Transverse colon (tissue), 4 donors: ENCODE data around the gene PHF21B. TPM values are rescaled to one million over a fixed set of nuclear protein-coding genes. Genes with fewer than 3 reads are reported as not detected.

ENCODE experiments used
- DNase-seq: peaks from one replicate; pipeline ENCODE4 v3.0.0-alpha.2; 2019
- H3K27ac ChIP-seq, 4 donors: fragments of 200-600 bp; sonication (generic); 2 replicates each; pipeline ENCODE4 v1.5.1; 2016 to 2018; ENCODE audit warnings: inconsistent platforms in 4 of 4
- H3K27me3 ChIP-seq: fragments of 200-600 bp; sonication (generic); 2 replicates; pipeline ENCODE4 v1.5.1; 2017; ENCODE audit warnings: inconsistent platforms
- H3K36me3 ChIP-seq, 4 donors: fragments of 200-600 bp; sonication (generic); 2 replicates each; pipeline ENCODE4 v1.5.1; 2017 to 2019; ENCODE audit warnings: inconsistent platforms in 4 of 4
- H3K4me1 ChIP-seq, 4 donors: fragments of 200-600 bp; sonication (generic); 2 replicates each; pipeline ENCODE4 v1.5.1; 2017 to 2020; ENCODE audit warnings: inconsistent platforms in 4 of 4
- H3K4me3 ChIP-seq, 4 donors: fragments of 200-600 bp; sonication (generic); 1 replicate in 1 of 4; 2 replicates in 3 of 4; pipeline versions ENCODE4 v1.5.1 to v1.6.1; 2017 to 2019; ENCODE audit warnings: inconsistent platforms in 4 of 4
- H3K9me3 ChIP-seq, 2 donors: fragments of 200-600 bp; sonication (generic); 2 replicates each; pipeline ENCODE4 v1.5.1; 2017 to 2019; ENCODE audit warnings: inconsistent platforms in 2 of 2
- EP300 ChIP-seq: sonication (generic); formaldehyde crosslinking; IDR thresholded peaks from one replicate; pipeline ENCODE4 v1.6.1; 2017; ENCODE audit warnings: antibody characterized with exemption, low read depth
- POLR2A ChIP-seq: fragments of 450-650 bp; IDR thresholded peaks from one replicate; pipeline ENCODE4 v1.6.1; 2016; ENCODE audit warnings: antibody characterized with exemption, mild to moderate bottlenecking, moderate library complexity
- POLR2AphosphoS5 ChIP-seq, 3 donors: sonication (generic); formaldehyde crosslinking; IDR thresholded peaks; one replicate each; pipeline ENCODE4 v1.6.1; 2016; ENCODE audit warnings: antibody characterized with exemption in 3 of 3
- WGBS, 2 donors: methylation state at CpG; one replicate each; pipeline ENCODE4 v1.1.5; 2018; ENCODE audit warnings: low coverage in 1 of 2; 5-methylcytosine and 5-hydroxymethylcytosine counted together
- in situ Hi-C, 4 donors: fragments of 200-750 bp; cut with MboI; loops; one replicate each; pipeline versions ENCODE4 v1.15.0 to v1.15.1; 2017; ENCODE audit warnings: low sequenced_read_pairs in 3 of 4, low pct_ligation_motif_present in 1 of 4, low pct_unique_long_range_greater_than_20kb in 1 of 4
- intact Hi-C: fragments of 100-400 bp; cut with DNase I; formaldehyde crosslinking; loops from one replicate; pipeline ENCODE4 v1.15.1; 2023; ENCODE audit warnings: low total_unique reads
- total RNA-seq, 4 donors: library from RNA; depleted of rRNA; stranded (reverse); fragments of >200 nt; gene quantifications; one replicate each; pipeline ENCODE4 v1.1.0, GENCODE V29; 2016
- TF ChIP-seq, protein P1 (sequence below), 5 experiments: fragments of 200-600 bp in 3 of 5; fragments of 450-650 bp in 2 of 5; sonication (generic) in 3 of 5; IDR thresholded peaks; 1 replicate in 2 of 5; 2 replicates in 3 of 5; pipeline ENCODE4 v1.5.1; 2016 to 2017; ENCODE audit warnings: antibody characterized with exemption in 5 of 5, inconsistent platforms in 3 of 5, mild to moderate bottlenecking in 2 of 5, moderate library complexity in 1 of 5

Gene PHF21B
- total RNA-seq, 4 donors from 2014 or later: not detected

GRCh38 chr22:44956840-44957767 is 52.7 kb downstream of the PHF21B start:
- Histone ChIP-seq H3K27ac (no peak overlapping the region), H3K36me3 (no peaks in the 10 kb centered on the region), H3K9me3 (no peaks in the 10 kb centered on the region), H3K27me3 (peaks cover 17% of the 10 kb centered on the region), H3K4me1 (no peaks in the 10 kb centered on the region), H3K4me3 (no peak overlapping the region)
- TF ChIP-seq POLR2A (no peak), EP300 (no peak), POLR2AphosphoS5 (IDR thresholded peaks at IDR 0.05) (no peak)
- TF ChIP-seq, protein P1, sequence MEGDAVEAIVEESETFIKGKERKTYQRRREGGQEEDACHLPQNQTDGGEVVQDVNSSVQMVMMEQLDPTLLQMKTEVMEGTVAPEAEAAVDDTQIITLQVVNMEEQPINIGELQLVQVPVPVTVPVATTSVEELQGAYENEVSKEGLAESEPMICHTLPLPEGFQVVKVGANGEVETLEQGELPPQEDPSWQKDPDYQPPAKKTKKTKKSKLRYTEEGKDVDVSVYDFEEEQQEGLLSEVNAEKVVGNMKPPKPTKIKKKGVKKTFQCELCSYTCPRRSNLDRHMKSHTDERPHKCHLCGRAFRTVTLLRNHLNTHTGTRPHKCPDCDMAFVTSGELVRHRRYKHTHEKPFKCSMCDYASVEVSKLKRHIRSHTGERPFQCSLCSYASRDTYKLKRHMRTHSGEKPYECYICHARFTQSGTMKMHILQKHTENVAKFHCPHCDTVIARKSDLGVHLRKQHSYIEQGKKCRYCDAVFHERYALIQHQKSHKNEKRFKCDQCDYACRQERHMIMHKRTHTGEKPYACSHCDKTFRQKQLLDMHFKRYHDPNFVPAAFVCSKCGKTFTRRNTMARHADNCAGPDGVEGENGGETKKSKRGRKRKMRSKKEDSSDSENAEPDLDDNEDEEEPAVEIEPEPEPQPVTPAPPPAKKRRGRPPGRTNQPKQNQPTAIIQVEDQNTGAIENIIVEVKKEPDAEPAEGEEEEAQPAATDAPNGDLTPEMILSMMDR (IDR thresholded peaks at IDR 0.05): no peak
- in situ Hi-C loops (no loop called here), intact Hi-C loops (no loop called here)
- 33 to 61% methylated on average over 3 to 17 of the region's 18 CpGs for WGBS, 2 donors
- DNase-seq: no peak

DNA sequence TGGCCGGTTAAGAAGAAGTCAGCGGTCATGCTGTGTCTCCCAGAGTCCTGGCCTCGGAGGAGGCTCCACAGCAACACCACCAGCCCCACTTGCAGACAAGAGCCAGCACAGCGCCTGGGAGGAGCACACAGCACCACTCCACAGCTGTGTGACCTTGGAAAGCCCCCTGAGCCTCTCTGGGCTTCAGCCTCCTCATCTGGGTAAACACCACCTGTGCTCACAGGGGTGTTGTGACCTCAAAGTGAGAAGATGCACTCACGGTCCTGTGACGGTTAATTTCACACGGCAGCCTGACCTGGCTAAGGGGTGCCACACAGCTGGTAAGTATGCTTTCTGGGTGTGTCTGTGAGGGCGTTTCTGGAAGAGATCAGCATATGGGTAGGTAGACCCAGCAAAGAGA is 54.7 kb downstream of the PHF21B start:
- TF ChIP-seq, protein P1 (IDR thresholded peaks at IDR 0.05): no peak
- TF ChIP-seq POLR2A (no peak), EP300 (no peak), POLR2AphosphoS5 (IDR thresholded peaks at IDR 0.05) (no peak)
- no peak for DNase-seq
- intact Hi-C loops (no loop called here), in situ Hi-C loops (no loop called here)
- Histone ChIP-seq H3K36me3 (no peaks in the 10 kb centered on the region), H3K9me3 (peaks cover 0 to 3% of the 10 kb centered on the region in 2 donors), H3K4me3 (no peak overlapping the region), H3K27ac (no peak overlapping the region), H3K4me1 (no peaks in the 10 kb centered on the region), H3K27me3 (peaks cover 17% of the 10 kb centered on the region)
- WGBS, 2 donors: 68% methylated on average over 8 of the region's 8 CpGs; no CpG with 5 or more reads in 1 of the 2 donors

DNA sequence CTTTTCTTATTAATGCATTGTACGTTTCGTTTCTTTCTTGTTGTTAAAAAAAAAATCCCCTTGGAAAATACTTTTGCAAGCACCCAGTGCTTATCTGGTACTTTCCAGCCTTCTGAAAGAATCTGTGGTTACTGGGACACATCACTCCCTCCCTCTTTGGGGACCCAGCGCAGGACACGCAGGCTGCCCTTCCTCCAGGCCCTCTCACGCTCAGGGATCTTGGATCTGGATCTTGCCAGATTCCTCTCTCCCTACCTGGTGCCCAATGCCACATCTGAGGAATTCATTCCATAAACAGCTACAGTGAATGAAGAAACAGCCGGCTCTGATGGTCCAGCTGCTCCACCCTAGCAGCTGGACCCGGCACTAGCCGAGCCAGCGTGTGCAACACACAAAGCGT is 55.7 kb downstream of the PHF21B start:
- intact Hi-C loops: no loop called here
- no peak overlapping the region for H3K4me3 ChIP-seq
- H3K36me3 ChIP-seq: no peaks in the 10 kb centered on the region
- H3K27ac ChIP-seq: no peak overlapping the region
- H3K4me1 ChIP-seq: no peaks in the 10 kb centered on the region
- no peak for DNase-seq
- H3K9me3 ChIP-seq: peaks cover 0 to 3% of the 10 kb centered on the region in 2 donors
- H3K27me3 ChIP-seq: peaks cover 17% of the 10 kb centered on the region
- 64 to 69% methylated on average over 7 to 10 of the region's 10 CpGs for WGBS, 2 donors
- TF ChIP-seq POLR2AphosphoS5 (IDR thresholded peaks at IDR 0.05) (no peak), EP300 (no peak), POLR2A (no peak)
- TF ChIP-seq, protein P1 (IDR thresholded peaks at IDR 0.05): no peak
- in situ Hi-C loops: no loop called here

DNA sequence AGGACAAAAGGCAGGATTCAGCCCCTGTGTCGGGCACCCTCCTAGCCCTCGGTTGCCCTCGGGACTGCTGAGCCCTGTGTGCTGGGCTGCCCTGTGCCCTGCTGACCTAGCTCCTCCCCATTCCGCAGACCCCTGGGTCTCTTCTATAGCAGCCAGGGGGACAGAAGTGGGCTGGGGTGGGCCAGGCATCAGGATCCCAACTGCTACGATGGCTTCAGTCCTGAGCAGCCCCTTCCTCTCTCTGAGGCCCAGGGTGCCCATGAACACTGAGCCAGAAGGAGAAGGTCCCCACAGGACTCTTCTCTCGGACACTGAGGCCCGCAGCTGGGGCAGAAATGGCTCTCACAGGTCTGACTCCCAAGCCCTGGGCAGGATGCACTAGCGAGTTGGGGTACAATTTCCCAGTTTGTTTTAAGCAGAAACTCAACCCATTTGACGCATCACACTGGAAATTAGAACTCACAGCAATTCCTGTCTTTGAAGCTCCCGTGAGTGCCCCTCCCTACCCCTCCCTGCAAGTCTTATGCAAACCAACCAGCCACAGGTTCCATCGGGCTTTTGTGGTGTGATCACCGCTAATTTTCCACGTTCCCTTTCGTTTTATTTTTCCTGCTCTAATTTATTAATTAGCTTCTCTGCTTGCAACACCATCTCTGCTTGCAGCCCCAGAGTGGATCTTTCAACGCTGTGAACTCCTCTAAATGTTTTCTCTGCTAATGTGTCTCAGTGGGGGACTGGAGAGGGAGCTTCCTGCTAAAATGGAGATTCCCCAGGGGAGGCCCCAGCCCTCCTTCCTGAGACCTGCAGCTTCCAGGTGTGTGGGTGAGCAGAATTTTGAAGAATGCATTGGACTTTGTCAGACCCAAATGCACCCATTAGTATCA is 56.7 kb downstream of the PHF21B start:
- in situ Hi-C loops (no loop called here), intact Hi-C loops (no loop called here)
- Histone ChIP-seq H3K4me1 (no peaks in the 10 kb centered on the region), H3K4me3 (no peak overlapping the region), H3K27me3 (peaks cover 17% of the 10 kb centered on the region), H3K27ac (no peak overlapping the region), H3K36me3 (no peaks in the 10 kb centered on the region), H3K9me3 (peaks cover 0 to 3% of the 10 kb centered on the region in 2 donors)
- TF ChIP-seq POLR2A (no peak), EP300 (no peak), POLR2AphosphoS5 (IDR thresholded peaks at IDR 0.05) (no peak)
- TF ChIP-seq, protein P1 (IDR thresholded peaks at IDR 0.05): no peak
- WGBS, 2 donors: 8 to 57% methylated on average over 4 to 14 of the region's 15 CpGs
- DNase-seq: no peak
